K562 (cell line): Measurements from ENCODE around the gene SEH1L. TPM values are rescaled to one million over a fixed set of nuclear protein-coding genes. Genes with fewer than 3 reads are reported as not detected.
A peak's percentile ranks its signal among the peaks of the same experiment; 100 is the strongest.

Experiments
- ATAC-seq: fragments of 200-7000 bp; cut with Tn5 transposase; 3 replicates; pipeline ENCODE4 v1.9.1; 2020; ENCODE audit warnings: moderate library complexity
- BruUV-seq: library from RNA; stranded (reverse); fragments of 400-500 nt; replicated peaks from 2 replicates; lab custom pipeline; 2021; lab: Mats Ljungman, UMichigan
- CTCF ChIA-PET: fragments of 300-600 bp; formaldehyde crosslinking; extraction: SDS; loops from one replicate; lab custom pipeline; 2021; ENCODE audit warnings: low intra/inter-chr PET ratio; lab: Yijun Ruan, JAX
- POLR2A ChIA-PET: fragments of 300-600, 350-650 bp; sonication (Branson Sonifier 250); formaldehyde crosslinking; extraction: SDS; loops from one replicate; lab custom pipeline; 2021; ENCODE audit warnings: antibody characterized with exemption, inconsistent platforms; lab: Yijun Ruan, JAX
- DNase-seq, 4 experiments: peaks; one replicate each; pipeline versions ENCODE4 v3.0.0 to v3.0.0-alpha.2; 2011 to 2018; ENCODE audit warnings: low spot score in 3 of 4, mixed read lengths in 3 of 4; ENCODE audit errors: extremely low read depth in 1 of 4
- FAIRE-seq: peaks from 2 replicates; lab custom pipeline; 2011; peaks lifted over from hg19 to GRCh38; lab: Jason Lieb, UNC
- H2AFZ ChIP-seq: 2 replicates; pipeline ENCODE4 v1.6.0; 2011; ENCODE audit warnings: low read depth, low read length, control low read depth, inconsistent platforms
- H3K27ac ChIP-seq: fragments of 200-600 bp; 3 replicates; pipeline ENCODE4 v1.8.0; 2011; ENCODE audit warnings: low read depth, mild to moderate bottlenecking, control low read depth, inconsistent platforms, low read length, moderate library complexity, mixed read lengths; ENCODE audit errors: extremely low read depth
- H3K27me3 ChIP-seq, 2 experiments: fragments of 300-600 bp in 1 of 2; 2 replicates in 1 of 2; 3 replicates in 1 of 2; pipeline versions ENCODE4 v1.6.0 to v1.8.0; 2011; ENCODE audit warnings: inconsistent platforms in 2 of 2, low read length in 2 of 2, mild to moderate bottlenecking in 1 of 2, mixed read lengths in 1 of 2, moderate library complexity in 1 of 2; ENCODE audit not compliant: control insufficient read depth in 2 of 2, insufficient read depth in 2 of 2
- H3K36me3 ChIP-seq: fragments of 300-600 bp; 3 replicates; pipeline ENCODE4 v1.8.0; 2011; ENCODE audit warnings: mild to moderate bottlenecking, low read length, inconsistent platforms; ENCODE audit not compliant: control insufficient read depth, insufficient read depth
- H3K4me1 ChIP-seq, 2 experiments: fragments of 200-600 bp in 1 of 2; replicated peaks in 1 of 2; 2 replicates in 1 of 2; 3 replicates in 1 of 2; pipeline versions ENCODE4 v1.5.1 to v1.8.0; 2011; ENCODE audit warnings: inconsistent platforms in 2 of 2, low read length in 2 of 2, mild to moderate bottlenecking in 1 of 2, mixed read lengths in 1 of 2, moderate library complexity in 1 of 2; ENCODE audit not compliant: control insufficient read depth in 2 of 2, insufficient read depth in 2 of 2
- H3K4me2 ChIP-seq: 2 replicates; pipeline ENCODE4 v1.6.1; 2011; ENCODE audit warnings: low read length, control low read depth, inconsistent platforms, mixed read lengths; ENCODE audit not compliant: insufficient read depth
- H3K4me3 ChIP-seq: fragments of 200-600 bp; sonication (generic), shearing (Covaris generic); 2 replicates; pipeline ENCODE4 v1.5.1; 2016; ENCODE audit warnings: control low read depth, inconsistent platforms
- H3K79me2 ChIP-seq: fragments of 200-600 bp; 3 replicates; pipeline ENCODE4 v1.8.0; 2011; ENCODE audit warnings: low read length, inconsistent platforms; ENCODE audit not compliant: control insufficient read depth, insufficient read depth
- H3K9ac ChIP-seq, 2 experiments: 2 replicates each; pipeline versions ENCODE4 v1.6.0 to v1.6.1; 2011; ENCODE audit warnings: low read depth in 2 of 2, low read length in 2 of 2, control low read depth in 1 of 2, inconsistent platforms in 1 of 2, mild to moderate bottlenecking in 1 of 2, mixed read lengths in 1 of 2; ENCODE audit not compliant: insufficient read depth in 1 of 2
- H3K9me1 ChIP-seq: one replicate; pipeline ENCODE4 v1.6.0; 2011; ENCODE audit warnings: inconsistent platforms, mild to moderate bottlenecking, low read length, moderate library complexity; ENCODE audit not compliant: control insufficient read depth, insufficient read depth
- H3K9me3 ChIP-seq: replicated peaks from 2 replicates; pipeline ENCODE4 v1.5.1; 2011; ENCODE audit warnings: low read depth, low read length, inconsistent platforms; ENCODE audit not compliant: control insufficient read depth, insufficient read depth
- H4K20me1 ChIP-seq: replicated peaks from 2 replicates; pipeline ENCODE4 v1.6.1; 2011; ENCODE audit warnings: low read length, inconsistent platforms, mixed read lengths; ENCODE audit not compliant: control insufficient read depth, insufficient read depth
- CGGBP1 ChIP-seq: fragments of 250-450 bp; sonication (Bioruptor Pico); IDR thresholded peaks from 2 replicates; pipeline ENCODE4 v1.9.0; 2021; ENCODE audit warnings: mild to moderate bottlenecking
- CHD1 ChIP-seq: fragments of 200-600 bp; sonication (generic); IDR thresholded peaks from one replicate; pipeline ENCODE4 v1.6.1; 2012; ENCODE audit warnings: mild to moderate bottlenecking, moderate library complexity, low read length, inconsistent platforms
- CREB3 ChIP-seq: fragments of 450-650 bp; conservative IDR thresholded peaks from 2 replicates; pipeline ENCODE4 v1.6.1; 2016; ENCODE audit warnings: missing genetic modification characterization, low read depth, mild to moderate bottlenecking, missing compliant biosample characterization, moderate library complexity
- JUNB ChIP-seq: fragments of 450-650 bp; formaldehyde crosslinking; conservative IDR thresholded peaks from 2 replicates; pipeline ENCODE4 v1.4.0; 2020; ENCODE audit warnings: mild to moderate bottlenecking
- KDM1A ChIP-seq, 2 experiments: fragments of 450-650 bp; IDR thresholded peaks; 2 replicates each; pipeline ENCODE4 v1.6.1; 2016; ENCODE audit warnings: mild to moderate bottlenecking in 2 of 2
- LARP7 ChIP-seq: fragments of 450-650 bp; IDR thresholded peaks from 2 replicates; pipeline ENCODE4 v1.6.1; 2016
- NFE2L1 ChIP-seq: fragments of 450-650 bp; IDR thresholded peaks from 2 replicates; pipeline ENCODE4 v1.6.1; 2016; ENCODE audit warnings: missing genetic modification characterization, low read depth, mild to moderate bottlenecking, missing compliant biosample characterization, moderate library complexity, borderline replicate concordance
- PRDM10 ChIP-seq: fragments of 450-650 bp; IDR thresholded peaks from 2 replicates; pipeline ENCODE4 v1.6.1; 2018; ENCODE audit not compliant: partially characterized antibody
- RBM15 ChIP-seq: fragments of 200-400 bp; formaldehyde crosslinking; IDR thresholded peaks from 2 replicates; pipeline ENCODE4 v1.6.1; 2018; ENCODE audit warnings: mild to moderate bottlenecking, low read length, moderate library complexity; ENCODE audit not compliant: insufficient read depth
- TEAD2 ChIP-seq: fragments of 450-650 bp; IDR thresholded peaks from 2 replicates; pipeline ENCODE4 v1.6.1; 2016; ENCODE audit warnings: missing genetic modification characterization, control low read depth, missing compliant biosample characterization
- TGIF2 ChIP-seq: sonication (generic); formaldehyde crosslinking; IDR thresholded peaks from 2 replicates; pipeline ENCODE4 v1.8.1; 2022; ENCODE audit warnings: mild to moderate bottlenecking, missing genetic modification reagents, moderate library complexity
- ZBTB7A ChIP-seq: IDR thresholded peaks from 2 replicates; pipeline ENCODE4 v1.6.1; 2011; ENCODE audit warnings: low read depth, mild to moderate bottlenecking, low read length, moderate library complexity, borderline replicate concordance; ENCODE audit not compliant: control insufficient read depth
- ZFP1 ChIP-seq: fragments of 450-650 bp; formaldehyde crosslinking; IDR thresholded peaks from 2 replicates; pipeline ENCODE4 v1.4.0; 2020; ENCODE audit warnings: mild to moderate bottlenecking, mixed read lengths
- ZFX ChIP-seq: sonication (generic); formaldehyde crosslinking; IDR thresholded peaks from 2 replicates; pipeline ENCODE4 v1.8.0; 2022; ENCODE audit warnings: mild to moderate bottlenecking, missing genetic modification reagents, moderate library complexity
- ZNF76 ChIP-seq: fragments of 250-450 bp; sonication (Bioruptor Pico); IDR thresholded peaks from 2 replicates; pipeline ENCODE4 v1.4.0; 2020; ENCODE audit warnings: mild to moderate bottlenecking, moderate library complexity, borderline replicate concordance
- ZNF79 ChIP-seq: fragments of 250-450 bp; sonication (Bioruptor Pico); IDR thresholded peaks from 2 replicates; pipeline ENCODE4 v1.4.0; 2020; ENCODE audit warnings: low read depth, mild to moderate bottlenecking, moderate library complexity
- WGBS: fragments of 100-300 bp; shearing (Covaris generic); methylation state at CpG from one replicate; pipeline ENCODE4 v1.1.6; 2016; ENCODE audit warnings: low coverage, mixed read lengths; ENCODE audit not compliant: insufficient coverage; ENCODE audit errors: missing lambda C conversion rate; 5-methylcytosine and 5-hydroxymethylcytosine counted together
- in situ Hi-C: fragments of 300-500 bp; cut with MboI; formaldehyde crosslinking; loops from 4 replicates; pipeline ENCODE4 v1.15.0; 2018; ENCODE audit warnings: inconsistent platforms, mixed read lengths
- intact Hi-C: fragments of 100-400 bp; cut with micrococcal nuclease; formaldehyde crosslinking; loops from 2 replicates; pipeline ENCODE4 v1.14.2; 2022
- polyA plus RNA-seq, 8 experiments: library from polyadenylated mRNA; depleted of rRNA in 4 of 8; stranded (reverse) in 5 of 8; unstranded in 3 of 8; fragments of >200 nt; fragmentation: Nextera tagmentation in 2 of 8; fragmentation: Illumina TruSeq in 1 of 8; extraction: Ambion mirVana in 2 of 8; extraction: Trizol in 1 of 8; gene quantifications; 2 replicates each; pipeline versions ENCODE4 v1.2.1 to v1.2.3, GENCODE V29; 2011 to 2014; ENCODE audit warnings: inconsistent platforms in 1 of 8, missing spikeins in 1 of 8
- total RNA-seq, 7 experiments: library from RNA; depleted of rRNA in 6 of 7; stranded (reverse); fragments of >200 nt in 6 of 7; fragmentation: Illumina TruSeq in 2 of 7; extraction: Trizol in 2 of 7; gene quantifications; 2 replicates each; pipeline versions ENCODE4 v1.2.1 to v1.2.3, GENCODE V29; 2011 to 2021; ENCODE audit warnings: low replicate concordance in 1 of 7

The SEH1L gene
- total and polyA plus RNA-seq, 9 of the 15 experiments (the other 6 are each of a cell fraction or from before 2014, with no cell fraction given): 62.2 to 180 (median 108) TPM

- intact Hi-C loops (loop anchor here (10.0 kb wide), 1 partner anchor 109 kb away; the partner anchor contains the start of gene PTPN2), in situ Hi-C loops (no loop called here)
- TF ChIP-seq ZNF79 (CRISPR knock-in tag) (no peak), ZFX (no peak), CHD1 (no peak), CGGBP1 (CRISPR knock-in tag) (no peak), NFE2L1 (no peak), LARP7 (no peak), TEAD2 (tag) (no peak), PRDM10 (no peak), ZNF76 (CRISPR knock-in tag) (no peak), RBM15 (no peak), ZFP1 (CRISPR knock-in tag) (no peak), KDM1A (IDR thresholded peaks at IDR 0.05) (no peak), CREB3 (tag) (no peak), TGIF2 (CRISPR knock-in tag) (no peak), ZBTB7A (no peak), JUNB (CRISPR knock-in tag) (no peak)
- 79% methylated on average over 2 of the region's 2 CpGs for WGBS
- BruUV-seq: no TSS peak
- peaks cover 37 to 46% of the 10 kb centered on the region in 2 experiments for H3K4me1 ChIP-seq
- peaks cover 14% of the 10 kb centered on the region; the same call in 1 of the 2 replicates for H3K9me3 ChIP-seq
- POLR2A ChIA-PET: no interaction called here
- no peaks in the 10 kb centered on the region for H3K27me3 ChIP-seq
- FAIRE-seq: no peak
- H3K79me2 ChIP-seq: peaks cover 81% of the 10 kb centered on the region
- peaks cover 4% of the 10 kb centered on the region for H3K9me1 ChIP-seq
- peaks cover 37% of the 10 kb centered on the region for H3K36me3 ChIP-seq
- peaks cover 25% of the 10 kb centered on the region for H4K20me1 ChIP-seq
- DNase-seq: no peak
- no peak for ATAC-seq
- no peak overlapping the region for H3K27ac ChIP-seq
- CTCF ChIA-PET: no interaction called here
- peak overlapping the region; percentile 93; the same call in 1 of the 2 replicates for H3K4me2 ChIP-seq
- H3K9ac ChIP-seq: no peak overlapping the region
- no peak overlapping the region for H3K4me3 ChIP-seq
- H2AFZ ChIP-seq: no peak overlapping the region
Observed at GRCh38 chr18:12993439-12993838, 45.6 kb downstream of the SEH1L start.
